ENCODE results near the gene DENND2C.

GRCh38 chr1:114648503-114648902 lies 21.3 kb downstream of the DENND2C start:
- TF ChIP-seq POLR2AphosphoS5 (IDR thresholded peaks at IDR 0.05; ENCODE audit: borderline replicate concordance, low read depth, low read length) (no peak), EZH2 (IDR thresholded peaks at IDR 0.05) (no peak)
